OCI-LY3 (cell line): ENCODE results near the gene UBE2D1.

Source experiments
- H2AFZ ChIP-seq: fragments of 200-600, 300-600 bp; shearing (Covaris generic); 2 replicates; pipeline ENCODE4 v1.6.0; 2014; ENCODE audit warnings: antibody characterized with exemption, low read depth, low read length
- H3K27ac ChIP-seq: fragments of 200-600, 300-600 bp; sonication (generic); 2 replicates; pipeline ENCODE4 v1.5.1; 2014; ENCODE audit warnings: mild to moderate bottlenecking, low read length, moderate library complexity, mixed read lengths
- H3K27me3 ChIP-seq: fragments of 200-600, 300-600 bp; sonication (generic); 2 replicates; pipeline ENCODE4 v1.6.1; 2014; ENCODE audit warnings: low read depth, low read length, mixed read lengths
- H3K36me3 ChIP-seq: fragments of 200-600, 300-600 bp; sonication (generic); replicated peaks from 2 replicates; pipeline ENCODE3; 2014; ENCODE audit warnings: low read depth, low read length, mixed read lengths
- H3K4me1 ChIP-seq: fragments of 300-600, 200-600 bp; sonication (generic); 2 replicates; pipeline ENCODE4 v1.6.1; 2014; ENCODE audit warnings: low read length, mixed read lengths
- H3K4me2 ChIP-seq: fragments of 200-600, 300-600 bp; sonication (generic); 2 replicates; pipeline ENCODE4 v1.6.1; 2014; ENCODE audit warnings: low read length, mixed read lengths
- H3K4me3 ChIP-seq: fragments of 300-600, 200-600 bp; sonication (generic); 2 replicates; pipeline ENCODE4 v1.5.1; 2014; ENCODE audit warnings: antibody characterized with exemption, mild to moderate bottlenecking, low read length, moderate library complexity
- H3K79me2 ChIP-seq: fragments of 300-600, 200-600 bp; shearing (Covaris generic); 2 replicates; pipeline ENCODE4 v1.6.1; 2014; ENCODE audit warnings: mild to moderate bottlenecking, low read length, mixed read lengths
- H3K9ac ChIP-seq: fragments of 300-600, 200-600 bp; shearing (Covaris generic); 2 replicates; pipeline ENCODE4 v1.6.0; 2014; ENCODE audit warnings: mild to moderate bottlenecking, low read length, moderate library complexity
- H3K9me3 ChIP-seq: fragments of 200-600, 300-600 bp; shearing (Covaris generic); 2 replicates; pipeline ENCODE4 v1.6.1; 2014; ENCODE audit warnings: low read length, mixed read lengths; ENCODE audit not compliant: insufficient read depth
- H4K20me1 ChIP-seq: fragments of 200-600, 300-600 bp; sonication (generic); 2 replicates; pipeline ENCODE4 v1.6.1; 2016; ENCODE audit warnings: low read length, mixed read lengths; ENCODE audit not compliant: insufficient read depth
- CTCF ChIP-seq: fragments of 200-600, 300-600 bp; sonication (generic); IDR thresholded peaks from 2 replicates; pipeline ENCODE4 v1.5.1; 2014; ENCODE audit warnings: antibody characterized with exemption, low read length, low read depth
- EZH2phosphoT487 ChIP-seq: fragments of 200-600 bp; shearing (Covaris generic); IDR thresholded peaks from 2 replicates; pipeline ENCODE4 v1.6.1; 2018; ENCODE audit warnings: antibody characterized with exemption, mixed run types, low read depth

Gene UBE2D1

DNA sequence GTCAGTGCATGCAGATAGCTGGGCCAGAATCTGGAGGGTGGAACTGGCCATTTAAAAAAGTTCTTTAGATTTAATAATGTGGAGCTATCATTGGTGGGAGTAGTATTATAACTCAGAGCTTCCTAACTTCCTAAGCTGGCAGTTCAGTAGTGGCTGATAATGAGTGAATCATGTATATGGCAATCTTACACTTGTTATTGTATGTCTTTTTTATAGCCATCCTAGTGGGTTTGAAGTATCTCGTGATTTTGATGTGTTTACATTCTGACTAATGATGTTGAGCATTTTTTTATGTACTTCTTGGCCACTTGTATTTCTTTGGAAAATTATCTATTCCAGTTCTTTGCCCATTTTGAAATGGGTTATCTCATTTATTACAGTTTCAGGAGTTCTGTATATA lies 65.8 kb downstream of the UBE2D1 start:
- Histone ChIP-seq H3K4me3 (no peak overlapping the region), H3K36me3 (peaks cover 3% of the 10 kb centered on the region), H3K9me3 (no peaks in the 10 kb centered on the region), H3K27ac (no peak overlapping the region), H3K9ac (no peak overlapping the region), H3K4me2 (no peak overlapping the region), H3K79me2 (no peaks in the 10 kb centered on the region), H3K4me1 (no peaks in the 10 kb centered on the region), H3K27me3 (no peaks in the 10 kb centered on the region), H2AFZ (no peak overlapping the region), H4K20me1 (no peaks in the 10 kb centered on the region)
- TF ChIP-seq CTCF (no peak), EZH2phosphoT487 (no peak)

DNA sequence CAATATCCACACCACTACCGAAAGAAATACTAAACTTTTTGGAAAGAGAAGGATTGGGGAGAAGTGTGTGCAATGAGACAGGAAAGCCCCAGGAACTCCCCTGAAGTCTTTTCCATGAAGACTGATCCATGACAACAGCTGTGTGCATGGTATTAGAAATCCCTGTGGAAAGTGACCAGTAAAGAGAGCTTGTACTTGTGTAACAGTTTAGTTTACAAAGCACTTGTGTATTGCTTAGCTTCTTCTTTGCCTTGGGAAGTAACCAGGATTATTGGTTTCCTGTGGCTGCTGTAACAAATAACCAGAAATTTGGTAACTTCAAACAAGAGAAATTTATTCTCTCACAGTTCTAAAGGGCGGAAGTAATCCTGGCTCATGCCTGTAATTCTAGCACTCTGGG lies 69.2 kb downstream of the UBE2D1 start:
- Histone ChIP-seq H3K27ac (no peak overlapping the region), H4K20me1 (no peaks in the 10 kb centered on the region), H3K4me1 (no peaks in the 10 kb centered on the region), H3K9me3 (no peaks in the 10 kb centered on the region), H3K9ac (no peak overlapping the region), H3K4me2 (no peak overlapping the region), H3K27me3 (no peaks in the 10 kb centered on the region), H2AFZ (no peak overlapping the region), H3K36me3 (no peaks in the 10 kb centered on the region), H3K79me2 (no peaks in the 10 kb centered on the region), H3K4me3 (no peak overlapping the region)
- TF ChIP-seq EZH2phosphoT487, result no peak
- TF ChIP-seq CTCF, result no peak

- Histone ChIP-seq H4K20me1 (no peaks in the 10 kb centered on the region), H3K36me3 (no peaks in the 10 kb centered on the region), H3K9ac (no peak overlapping the region), H3K4me3 (no peak overlapping the region), H3K27ac (no peak overlapping the region), H3K27me3 (no peaks in the 10 kb centered on the region), H3K9me3 (no peaks in the 10 kb centered on the region), H3K79me2 (no peaks in the 10 kb centered on the region), H3K4me2 (no peak overlapping the region), H3K4me1 (no peaks in the 10 kb centered on the region), H2AFZ (no peak overlapping the region)
- TF ChIP-seq EZH2phosphoT487 (no peak), CTCF (no peak)
Measured at GRCh38 chr10:58409956-58410610, 75.3 kb downstream of the UBE2D1 start.

- H3K27me3 ChIP-seq, result no peaks in the 10 kb centered on the region
- H3K9ac ChIP-seq, result no peak overlapping the region
- H3K36me3 ChIP-seq, result no peaks in the 10 kb centered on the region
- no peaks in the 10 kb centered on the region for H3K4me1 ChIP-seq
- H3K4me2 ChIP-seq, result no peak overlapping the region
- H4K20me1 ChIP-seq, result no peaks in the 10 kb centered on the region
- no peaks in the 10 kb centered on the region for H3K79me2 ChIP-seq
- no peaks in the 10 kb centered on the region for H3K9me3 ChIP-seq
- H3K27ac ChIP-seq, result no peak overlapping the region
- no peak overlapping the region for H3K4me3 ChIP-seq
- H2AFZ ChIP-seq, result no peak overlapping the region
- TF ChIP-seq EZH2phosphoT487 (no peak), CTCF (no peak)
Measured at GRCh38 chr10:58412502-58412961, 77.7 kb downstream of the UBE2D1 start.
